ENCODE measurements around the gene FBXO45. TPM values are rescaled to one million over a fixed set of nuclear protein-coding genes. Genes with fewer than 3 reads are reported as not detected.

The FBXO45 gene
- total RNA-seq, 4 donors from 2014 or later: 2.4 to 8.6 (median 5.3) TPM

GRCh38 chr3:196625331-196625730 is 56.9 kb downstream of the FBXO45 start:
- TF ChIP-seq POLR2A (IDR thresholded peaks at IDR 0.05) (no peak), POLR2AphosphoS5 (IDR thresholded peaks at IDR 0.05) (no peak), EP300 (IDR thresholded peaks at IDR 0.05; ENCODE audit: low read depth) (no peak)
- TF ChIP-seq, protein P1, sequence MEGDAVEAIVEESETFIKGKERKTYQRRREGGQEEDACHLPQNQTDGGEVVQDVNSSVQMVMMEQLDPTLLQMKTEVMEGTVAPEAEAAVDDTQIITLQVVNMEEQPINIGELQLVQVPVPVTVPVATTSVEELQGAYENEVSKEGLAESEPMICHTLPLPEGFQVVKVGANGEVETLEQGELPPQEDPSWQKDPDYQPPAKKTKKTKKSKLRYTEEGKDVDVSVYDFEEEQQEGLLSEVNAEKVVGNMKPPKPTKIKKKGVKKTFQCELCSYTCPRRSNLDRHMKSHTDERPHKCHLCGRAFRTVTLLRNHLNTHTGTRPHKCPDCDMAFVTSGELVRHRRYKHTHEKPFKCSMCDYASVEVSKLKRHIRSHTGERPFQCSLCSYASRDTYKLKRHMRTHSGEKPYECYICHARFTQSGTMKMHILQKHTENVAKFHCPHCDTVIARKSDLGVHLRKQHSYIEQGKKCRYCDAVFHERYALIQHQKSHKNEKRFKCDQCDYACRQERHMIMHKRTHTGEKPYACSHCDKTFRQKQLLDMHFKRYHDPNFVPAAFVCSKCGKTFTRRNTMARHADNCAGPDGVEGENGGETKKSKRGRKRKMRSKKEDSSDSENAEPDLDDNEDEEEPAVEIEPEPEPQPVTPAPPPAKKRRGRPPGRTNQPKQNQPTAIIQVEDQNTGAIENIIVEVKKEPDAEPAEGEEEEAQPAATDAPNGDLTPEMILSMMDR (IDR thresholded peaks at IDR 0.05): no peak
- intact Hi-C loops (cut with DNase I; ENCODE audit: low total_unique reads): no loop called here
- WGBS, 2 donors (ENCODE audit: low coverage in 1 of 2): 60 to 92% methylated on average over 1 to 6 of the region's 6 CpGs
- Histone ChIP-seq H3K27me3 (no peaks in the 10 kb centered on the region), H3K4me1 (peaks cover under 1 to 4% (median 2%) of the 10 kb centered on the region in 4 donors), H3K9me3 (no peaks in the 10 kb centered on the region), H3K36me3 (no peaks in the 10 kb centered on the region), H3K4me3 (no peak overlapping the region), H3K27ac (peak overlapping the region in 3 of 4 donors; percentile 27 to 64 (median 53))
- no peak for DNase-seq
- in situ Hi-C loops (cut with MboI; ENCODE audit: low pct_ligation_motif_present in 1 of 4, low pct_unique_long_range_greater_than_20kb in 1 of 4, low sequenced_read_pairs in 3 of 4): no loop called here

DNA sequence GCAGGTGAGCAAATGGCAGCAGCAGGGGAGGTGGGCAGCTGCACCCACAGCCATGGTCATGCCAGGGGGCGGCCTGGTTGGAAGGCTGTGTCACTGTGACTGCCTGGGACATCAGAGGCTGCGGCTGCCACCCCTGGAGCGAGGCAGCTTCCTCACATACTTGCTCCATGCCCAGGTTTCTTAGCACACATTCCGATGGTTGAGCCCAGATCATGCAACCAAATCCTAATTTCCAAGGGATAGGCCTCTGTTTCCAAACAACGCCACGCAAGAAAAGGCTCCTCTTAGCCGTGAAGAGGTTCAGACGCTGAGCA is 59.4 kb downstream of the FBXO45 start:
- 94% methylated on average over 8 of the region's 8 CpGs; no CpG with 5 or more reads in 1 of the 2 donors for WGBS, 2 donors (ENCODE audit: low coverage in 1 of 2)
- Histone ChIP-seq H3K4me1 (peaks cover 4 to 13% (median 9%) of the 10 kb centered on the region in 4 donors), H3K27ac (no peak overlapping the region), H3K4me3 (no peak overlapping the region), H3K27me3 (no peaks in the 10 kb centered on the region), H3K36me3 (no peaks in the 10 kb centered on the region), H3K9me3 (no peaks in the 10 kb centered on the region)
- no peak for DNase-seq
- TF ChIP-seq POLR2AphosphoS5 (IDR thresholded peaks at IDR 0.05): no peak
- no peak for TF ChIP-seq EP300 (IDR thresholded peaks at IDR 0.05; ENCODE audit: low read depth)
- TF ChIP-seq, protein P1 (IDR thresholded peaks at IDR 0.05): no peak
- no peak for TF ChIP-seq POLR2A (IDR thresholded peaks at IDR 0.05)
- intact Hi-C loops (cut with DNase I; ENCODE audit: low total_unique reads) (no loop called here), in situ Hi-C loops (cut with MboI; ENCODE audit: low pct_ligation_motif_present in 1 of 4, low pct_unique_long_range_greater_than_20kb in 1 of 4, low sequenced_read_pairs in 3 of 4) (no loop called here)

DNA sequence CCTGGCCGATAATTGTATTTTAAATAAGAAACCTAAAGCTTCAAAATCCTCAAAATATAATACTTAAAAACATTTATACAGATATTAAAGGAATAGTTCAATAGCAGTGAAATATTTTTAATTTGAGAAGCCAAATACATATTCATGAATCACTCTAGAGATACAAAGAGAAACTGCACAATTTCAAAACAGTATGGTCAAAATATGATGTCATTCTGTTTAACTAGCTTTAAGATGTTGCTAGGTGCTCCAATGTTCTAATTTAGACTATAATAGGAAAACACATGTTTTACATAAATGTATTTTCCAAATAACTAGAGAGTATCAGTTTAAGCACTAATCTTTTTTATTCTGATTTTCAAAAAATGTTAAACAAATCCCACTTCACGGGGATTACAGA is 60.8 kb downstream of the FBXO45 start:
- Histone ChIP-seq H3K4me3 (no peak overlapping the region), H3K36me3 (no peaks in the 10 kb centered on the region), H3K27ac (no peak overlapping the region), H3K27me3 (no peaks in the 10 kb centered on the region), H3K4me1 (peaks cover 4 to 17% (median 11%) of the 10 kb centered on the region in 4 donors), H3K9me3 (no peaks in the 10 kb centered on the region)
- no peak for DNase-seq
- in situ Hi-C loops (cut with MboI; ENCODE audit: low pct_ligation_motif_present in 1 of 4, low pct_unique_long_range_greater_than_20kb in 1 of 4, low sequenced_read_pairs in 3 of 4) (no loop called here), intact Hi-C loops (cut with DNase I; ENCODE audit: low total_unique reads) (no loop called here)
- 88 to 90% methylated on average over 2 of the region's 2 CpGs for WGBS, 2 donors (ENCODE audit: low coverage in 1 of 2)
- TF ChIP-seq EP300 (IDR thresholded peaks at IDR 0.05; ENCODE audit: low read depth) (no peak), POLR2A (IDR thresholded peaks at IDR 0.05) (no peak), POLR2AphosphoS5 (IDR thresholded peaks at IDR 0.05) (no peak)
- TF ChIP-seq, protein P1 (IDR thresholded peaks at IDR 0.05): no peak

GRCh38 chr3:196631682-196632045 is 63.2 kb downstream of the FBXO45 start:
- intact Hi-C loops (cut with DNase I; ENCODE audit: low total_unique reads): no loop called here
- Histone ChIP-seq H3K36me3 (no peaks in the 10 kb centered on the region), H3K4me3 (peak overlapping the region in 3 of 4 donors; percentile 43 to 65 (median 64)), H3K4me1 (peaks cover 4 to 17% (median 11%) of the 10 kb centered on the region in 4 donors), H3K27me3 (no peaks in the 10 kb centered on the region), H3K9me3 (no peaks in the 10 kb centered on the region), H3K27ac (peak overlapping the region; percentile 92 to 94 (median 94))
- TF ChIP-seq POLR2AphosphoS5 (IDR thresholded peaks at IDR 0.05): no peak
- TF ChIP-seq, protein P1 (IDR thresholded peaks at IDR 0.05): no peak
- no peak for TF ChIP-seq POLR2A (IDR thresholded peaks at IDR 0.05)
- TF ChIP-seq EP300 (IDR thresholded peaks at IDR 0.05; ENCODE audit: low read depth): no peak
- WGBS, 2 donors (ENCODE audit: low coverage in 1 of 2): 0 to 19% methylated on average over 1 to 5 of the region's 5 CpGs
- no peak for DNase-seq
- in situ Hi-C loops (cut with MboI; ENCODE audit: low pct_ligation_motif_present in 1 of 4, low pct_unique_long_range_greater_than_20kb in 1 of 4, low sequenced_read_pairs in 3 of 4): no loop called here

Measured in transverse colon (tissue), 4 donors.